GM19397 (cell line): ENCODE measurements around the gene PNKP.

ENCODE experiments used
- ATAC-seq: cut with Tn5 transposase; IDR thresholded peaks from one replicate; pipeline ENCODE4 v1.9.1; 2021; ENCODE audit warnings: mild to moderate bottlenecking, moderate library complexity; ENCODE audit not compliant: unreplicated experiment

PNKP gene

GRCh38 chr19:49866933-49867782, at the start of gene PNKP:
Gene PNKP (minus strand): TSS chr19:49867576. CDS start chr19:49867204, 372 bp downstream.
- peak; percentile 47 for ATAC-seq

- ATAC-seq = no peak
Observed at GRCh38 chr19:49915271-49915670, 47.9 kb upstream of the PNKP start.

DNA sequence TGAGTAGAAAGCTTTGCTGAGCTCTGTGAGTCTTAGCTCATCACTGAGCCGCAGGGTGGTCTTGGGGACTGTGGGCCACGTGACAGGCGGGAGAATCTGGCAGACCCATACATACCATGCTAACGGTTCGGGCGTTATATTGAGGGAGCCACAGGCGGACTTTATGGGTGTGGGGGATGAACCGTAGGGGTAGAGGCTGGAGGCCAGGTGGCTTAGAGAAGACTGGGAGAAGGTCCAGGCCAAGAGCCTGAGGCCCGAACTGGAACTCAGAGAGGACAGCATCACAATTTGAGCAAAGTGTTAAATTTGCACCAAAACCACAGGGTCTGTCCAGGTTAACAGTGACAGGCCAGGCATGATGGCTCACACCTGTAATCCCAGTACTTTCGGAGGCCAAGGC, 46.3 kb upstream of the PNKP start:
- no peak for ATAC-seq

GRCh38 chr19:49912965-49913685, 45.7 kb upstream of the PNKP start:
- no peak for ATAC-seq

GRCh38 chr19:49911381-49912145, 44.2 kb upstream of the PNKP start:
- no peak for ATAC-seq

DNA sequence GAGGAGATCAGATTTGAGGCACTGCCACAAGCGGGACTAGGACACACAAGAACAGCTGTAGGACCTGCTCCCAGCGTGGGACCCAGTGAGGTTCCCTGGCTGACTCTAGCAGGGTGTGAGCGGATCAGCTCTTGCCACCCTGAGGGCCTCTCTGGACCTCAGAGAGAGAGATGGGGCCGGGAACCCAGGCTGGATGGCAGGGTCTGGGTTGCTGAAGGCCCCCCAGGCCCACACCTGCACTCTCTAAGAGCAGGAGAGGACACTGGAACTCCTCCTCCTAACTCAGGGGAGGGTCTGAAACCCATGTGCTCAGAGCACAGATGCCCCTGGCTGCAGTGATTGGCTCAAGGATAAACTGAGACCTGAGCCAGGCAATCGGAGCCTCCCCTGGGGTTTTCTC, 42.8 kb upstream of the PNKP start:
- ATAC-seq = no peak

DNA sequence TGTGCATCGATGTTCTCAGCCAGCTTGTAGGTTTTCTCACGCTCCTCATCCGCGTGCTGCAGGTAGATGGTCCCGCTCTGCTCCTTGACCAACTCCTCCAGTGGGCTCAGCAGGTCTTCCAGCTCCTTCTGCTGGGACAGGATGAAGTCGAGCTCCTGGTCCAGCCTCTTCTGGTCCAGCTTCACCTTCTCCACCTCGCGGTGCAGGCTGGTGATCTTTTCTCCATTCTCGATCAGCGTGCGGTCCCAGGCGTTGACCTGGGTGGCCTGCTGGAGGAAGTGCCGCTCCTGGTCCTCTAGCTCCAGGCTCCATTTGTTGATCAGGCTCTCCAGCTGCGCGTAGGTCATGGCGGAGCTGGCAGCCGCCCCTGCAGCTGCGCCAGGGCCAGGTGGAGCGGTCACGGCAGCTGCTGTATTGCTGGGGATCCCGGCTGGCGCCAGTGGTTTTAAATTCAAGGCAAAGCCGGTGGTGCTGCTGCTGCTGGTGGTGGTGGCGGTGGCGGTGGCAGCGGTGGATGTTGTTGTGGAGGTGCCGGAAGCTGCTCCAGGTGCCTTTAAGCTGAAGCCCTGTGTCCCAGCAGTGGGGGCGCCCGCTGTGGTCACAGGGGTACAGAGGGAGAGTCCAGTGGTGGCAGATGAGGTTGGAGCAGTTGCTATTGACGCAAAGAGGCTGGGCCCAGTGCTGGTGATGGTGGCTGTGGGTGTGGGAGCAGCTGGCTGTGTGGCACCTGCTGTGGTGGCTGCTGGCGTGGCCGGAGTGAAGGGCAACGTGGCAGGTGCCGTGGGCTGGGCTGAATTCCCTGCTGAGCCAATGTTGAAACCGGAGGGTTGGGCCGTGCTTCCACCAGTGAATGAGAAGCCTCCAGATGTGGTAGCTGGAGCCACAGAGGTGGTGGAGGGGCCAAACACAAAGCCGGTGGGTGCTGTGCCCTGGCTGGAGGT, 41.4 kb upstream of the PNKP start:
- ATAC-seq = no peak

DNA sequence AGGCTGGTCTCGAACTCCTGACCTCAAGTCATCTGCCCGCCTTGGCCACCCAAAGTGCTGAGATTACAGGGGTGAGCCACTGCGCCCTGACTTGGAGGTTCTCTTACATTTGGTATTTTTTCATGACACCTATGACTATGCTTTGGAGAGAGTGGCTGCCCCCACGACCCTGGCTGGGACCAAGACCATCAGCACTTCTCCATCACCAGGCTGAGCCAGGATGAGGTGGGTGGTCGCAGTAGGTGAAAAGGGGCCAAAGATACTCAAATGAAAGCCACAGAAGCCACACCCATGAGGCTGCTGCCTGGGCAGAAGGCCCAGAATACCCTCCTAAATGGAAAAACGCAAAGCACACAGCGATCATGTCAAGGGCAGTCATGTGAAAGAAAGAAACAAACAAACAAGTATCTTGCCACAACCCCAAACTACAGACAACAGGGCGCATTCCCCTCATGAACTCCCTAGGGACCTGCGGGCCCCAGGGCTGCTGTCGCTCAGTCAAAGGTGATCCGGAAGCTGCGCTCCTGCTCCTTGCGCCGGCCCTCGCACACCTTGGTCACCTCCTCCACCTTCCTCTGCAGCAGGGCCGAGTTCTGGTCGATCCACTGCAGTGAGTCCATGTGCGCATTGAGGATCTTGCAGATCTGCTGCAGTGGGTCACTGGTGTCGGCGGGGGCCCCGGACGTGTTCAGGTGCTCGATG, 40.5 kb upstream of the PNKP start:
- no peak for ATAC-seq

- ATAC-seq = no peak
Observed at GRCh38 chr19:49906879-49907564, 39.6 kb upstream of the PNKP start.

DNA sequence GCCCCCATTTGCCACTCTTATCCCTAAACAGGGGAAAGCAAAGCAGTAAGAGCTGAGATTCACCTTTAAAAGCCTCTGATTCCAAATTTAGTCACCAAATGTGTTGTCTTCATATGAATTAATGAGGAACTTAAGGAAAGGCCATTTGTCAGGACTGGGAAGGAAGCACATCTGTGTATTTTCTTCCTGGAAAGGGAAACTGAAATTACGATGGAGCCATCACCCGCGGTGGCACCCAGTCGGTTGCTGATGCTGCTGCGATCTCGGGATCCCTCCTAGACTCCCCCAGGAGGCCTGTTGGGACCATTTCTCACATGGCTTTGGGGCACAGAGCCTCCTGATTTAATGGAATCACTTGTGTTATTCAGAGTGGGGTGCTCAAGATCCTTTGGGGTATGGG, 36.8 kb upstream of the PNKP start:
- ATAC-seq = no peak

DNA sequence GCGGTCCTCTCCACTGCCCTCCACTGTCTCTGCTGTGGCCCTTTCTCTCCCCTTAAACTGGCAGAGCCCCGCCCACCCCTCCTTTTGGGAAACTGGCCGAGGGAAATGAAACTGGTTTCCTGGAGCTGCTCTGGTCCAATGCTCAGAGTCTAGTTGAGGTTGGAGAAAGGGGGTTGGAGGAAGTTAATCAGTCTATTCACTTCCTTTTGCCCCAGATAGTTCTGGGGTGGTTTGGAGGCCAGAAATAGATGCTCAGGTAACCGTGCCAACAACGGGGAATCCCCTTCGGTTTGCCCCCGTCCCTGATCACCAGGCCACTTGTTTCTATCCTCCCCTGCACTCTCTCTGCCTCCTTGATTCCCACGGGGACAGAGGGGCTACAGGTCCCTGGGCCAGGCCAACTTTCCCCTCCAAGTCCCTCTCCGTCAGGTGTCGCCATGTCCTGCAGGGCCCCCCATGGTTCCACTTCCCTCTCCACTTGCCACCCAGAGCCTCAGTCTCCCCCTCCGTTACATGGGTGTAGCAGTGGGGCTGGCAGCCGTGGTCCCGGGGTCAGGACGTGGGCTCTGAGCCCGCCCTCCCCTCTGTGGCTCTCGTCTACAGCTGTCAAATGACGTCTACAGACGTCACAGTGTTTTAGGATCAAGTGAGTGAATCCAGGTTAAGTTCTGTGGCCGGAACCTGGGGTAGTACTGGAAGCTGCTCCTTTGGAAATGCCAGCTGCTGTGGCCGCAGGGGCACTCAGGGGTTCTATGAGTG, 29.7 kb upstream of the PNKP start, which contains the start of gene IL4I1:
Gene IL4I1 (minus strand): TSS at position 25 of the 759 bp plus-strand sequence. CDS start 727 bp downstream, outside the sequence.
- ATAC-seq = peak; percentile 46

GRCh38 chr19:49895566-49896297, 28.4 kb upstream of the PNKP start:
- no peak for ATAC-seq

GRCh38 chr19:49894879-49895565, 27.6 kb upstream of the PNKP start:
- ATAC-seq = no peak

DNA sequence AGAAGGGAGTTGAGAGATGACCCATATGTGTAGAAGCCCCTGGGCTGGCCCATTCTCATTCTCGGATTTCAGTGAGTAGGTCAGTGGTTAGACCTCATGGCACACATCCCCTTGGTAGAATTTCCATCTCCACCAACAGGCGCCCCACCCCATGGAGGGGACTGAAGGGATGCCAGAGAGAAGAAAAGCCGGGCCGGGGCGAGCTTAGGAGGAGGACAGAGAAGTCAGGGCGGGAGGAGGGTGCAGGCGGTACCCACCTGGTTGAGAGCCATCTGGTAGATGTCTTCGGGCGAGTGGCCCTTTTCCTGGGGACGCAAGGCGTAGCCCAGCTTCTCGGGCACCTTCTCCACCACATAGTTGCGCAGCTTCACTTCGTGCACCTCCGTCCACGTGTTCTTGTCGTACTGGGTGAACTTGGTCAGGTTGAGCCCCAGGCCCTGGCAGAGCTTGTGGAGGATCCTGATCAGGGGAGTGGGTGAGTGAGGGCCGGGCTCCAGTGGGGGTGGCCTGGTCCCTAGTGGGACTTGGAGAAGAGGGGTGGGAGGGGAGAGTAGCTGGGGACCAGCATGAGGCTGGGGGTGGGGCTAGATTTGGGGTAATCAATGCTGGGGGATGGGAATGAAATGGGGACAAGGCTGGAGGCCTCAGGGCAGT, 26.8 kb upstream of the PNKP start:
- ATAC-seq = no peak

DNA sequence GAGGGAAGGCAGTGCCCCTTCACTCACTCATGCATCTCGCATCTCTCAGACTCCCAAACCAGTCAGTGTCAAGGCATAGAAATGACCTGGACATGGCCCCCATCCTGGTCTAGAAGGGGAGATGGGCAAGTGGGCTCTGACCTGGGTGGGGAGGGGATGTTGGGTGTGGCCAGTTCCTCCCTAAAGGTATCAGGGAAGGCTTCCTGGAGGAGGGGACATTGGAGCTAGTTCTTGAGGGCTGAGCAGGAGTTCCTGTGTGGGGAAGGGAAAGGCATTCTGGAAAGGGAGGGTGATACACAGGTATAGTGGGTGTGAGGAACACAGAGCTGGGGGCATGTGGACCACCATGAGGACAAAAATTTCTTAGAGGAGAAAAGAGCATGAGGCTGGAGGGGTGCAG, 25.3 kb upstream of the PNKP start:
- no peak for ATAC-seq

- ATAC-seq = no peak
Observed at GRCh38 chr19:49891393-49891792, 24.0 kb upstream of the PNKP start.
